ENCODE data around the gene NRXN2. TPM values are rescaled to one million over a fixed set of nuclear protein-coding genes. Genes with fewer than 3 reads are reported as not detected.

The NRXN2 gene
- total and polyA plus RNA-seq, 10 of the 15 experiments (the other 5 are each of a cell fraction or from before 2014, with no cell fraction given) = 0.03 to 1.4 (median 0.23) TPM

DNA sequence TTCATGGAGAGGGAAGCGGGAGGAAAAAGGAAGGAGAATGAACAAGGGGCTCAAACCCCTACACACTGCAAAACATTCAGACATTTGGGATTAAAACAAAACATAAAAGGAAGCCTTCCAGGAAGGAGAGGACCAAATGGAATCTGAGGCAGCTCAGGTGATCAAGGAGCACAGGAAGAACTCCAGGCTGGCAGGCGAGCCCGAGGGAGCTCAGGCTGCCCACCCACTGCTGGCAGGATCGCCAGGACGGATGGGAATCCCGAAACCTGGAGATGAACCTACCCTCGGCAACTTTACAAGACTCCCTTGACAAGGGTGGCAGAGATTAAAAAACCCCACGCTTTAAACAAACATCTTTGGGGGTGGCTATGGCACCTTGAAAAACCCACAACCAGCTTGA lies 41.8 kb upstream of the NRXN2 start:
- no peak overlapping the region for H3K4me2 ChIP-seq (ENCODE audit: control insufficient read depth, insufficient read depth)
- POLR2A ChIA-PET = interaction anchor here (1.6 kb wide), 1 partner anchor 14 kb away, joined by 6 read pairs; the partner anchor contains the start of gene SF1
- peaks cover 9% of the 10 kb centered on the region for H3K79me2 ChIP-seq (ENCODE audit: control insufficient read depth, insufficient read depth, low read length)
- H3K4me3 ChIP-seq = no peak overlapping the region
- peaks cover 17% of the 10 kb centered on the region for H3K4me1 ChIP-seq (ENCODE audit: control insufficient read depth, insufficient read depth, low read length)
- peaks cover 41% of the 10 kb centered on the region in 2 experiments for H3K36me3 ChIP-seq (ENCODE audit: control insufficient read depth in 2 of 2, insufficient read depth in 2 of 2, low read length in 1 of 2)
- no peaks in the 10 kb centered on the region for H3K9me3 ChIP-seq (replicated peaks; ENCODE audit: control insufficient read depth, insufficient read depth, low read length)
- H3K9ac ChIP-seq (ENCODE audit: control insufficient read depth, insufficient read depth, low read length) = no peak overlapping the region
- CTCF ChIA-PET = interaction anchor here (1.0 to 2.5 kb wide), 4 partner anchors 11 to 76 kb away, joined by 3 to 16 read pairs (median 6); partner anchors contain the start of gene RASGRP2
- peaks cover 19% of the 10 kb centered on the region for H4K20me1 ChIP-seq (ENCODE audit: control insufficient read depth, insufficient read depth)
- DNase-seq (ENCODE audit: low read depth, low spot score) (no peak), FAIRE-seq (no peak), ATAC-seq (no peak)
- SMC1A ChIA-PET (ENCODE audit: uncharacterized antibody, unreplicated experiment) = interaction anchor here (1.1 to 2.9 kb wide), 2 partner anchors 20 to 38 kb away, joined by 4 to 11 read pairs; partner anchors contain the start of gene RASGRP2
- intact Hi-C loops (cut with micrococcal nuclease; ENCODE audit: unreplicated experiment) (no loop called here), in situ Hi-C loops (cut with MboI) (no loop called here)
- BruUV-seq (replicated peaks) = TSS peak; percentile 37
- RAD21 ChIA-PET (ENCODE audit: unreplicated experiment) = interaction anchor here (1.0 kb wide), 1 partner anchor 76 kb away, joined by 3 read pairs; no protein-coding TSS in a partner anchor
- no peak overlapping the region for H2AFZ ChIP-seq (ENCODE audit: control insufficient read depth, low read depth, low read length)
- no peak overlapping the region for H3K27ac ChIP-seq (ENCODE audit: control insufficient read depth, insufficient read depth)
- H3K27me3 ChIP-seq (replicated peaks in 1 of 2; ENCODE audit: control insufficient read depth in 2 of 2, insufficient read depth in 2 of 2, low read length in 1 of 2) = no peaks in the 10 kb centered on the region
- TF ChIP-seq POLR2AphosphoS5 (IDR thresholded peaks at IDR 0.05; ENCODE audit: low read length) = peak; percentile 67; the same call in 1 of the 2 replicates
- TF ChIP-seq LARP7 (IDR thresholded peaks at IDR 0.05) = no peak
- WGBS (ENCODE audit: insufficient coverage, insufficient replicate concordance, low lambda C conversion rate, missing lambda C conversion rate) = 92% methylated on average over 8 of the region's 8 CpGs

DNA sequence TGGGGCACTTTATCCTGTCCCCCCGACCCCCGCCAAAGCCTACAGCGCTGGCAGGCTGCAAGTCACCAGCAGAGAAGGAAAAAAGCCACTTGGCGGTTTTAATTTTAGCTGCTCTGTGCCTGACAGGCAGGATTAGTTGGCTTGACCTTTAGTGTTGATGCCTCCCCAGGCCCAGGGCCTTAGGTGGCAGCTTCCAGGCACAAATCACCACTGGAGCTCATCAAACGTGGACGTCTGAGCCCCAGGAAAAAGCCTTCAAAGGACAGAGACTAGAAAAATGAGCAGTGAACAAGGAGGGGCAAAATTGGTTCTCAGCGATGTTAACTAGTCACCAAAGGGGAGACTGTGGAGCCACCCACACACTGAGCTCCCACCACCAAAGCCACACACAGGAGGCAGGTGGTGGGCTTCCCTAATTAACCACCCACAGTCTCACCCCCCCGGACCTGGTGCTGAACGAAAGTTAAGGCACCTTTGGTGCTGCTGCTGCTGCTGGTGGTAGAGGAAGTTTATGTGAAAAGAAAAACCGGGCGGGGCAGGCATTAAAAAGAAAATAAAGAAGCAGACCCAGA lies 41.1 kb upstream of the NRXN2 start:
- no peak for ATAC-seq

More for the DNA sequence above, 41.1 kb upstream of the NRXN2 start:
- no peaks in the 10 kb centered on the region for H3K9me3 ChIP-seq (replicated peaks; ENCODE audit: control insufficient read depth, insufficient read depth, low read length)
- no peak overlapping the region for H3K9ac ChIP-seq (ENCODE audit: control insufficient read depth, insufficient read depth, low read length)
- H3K4me1 ChIP-seq (ENCODE audit: control insufficient read depth, insufficient read depth, low read length) = peaks cover 17% of the 10 kb centered on the region
- FAIRE-seq (no peak), DNase-seq (ENCODE audit: low read depth, low spot score) (no peak)
- no peaks in the 10 kb centered on the region for H3K27me3 ChIP-seq (replicated peaks in 1 of 2; ENCODE audit: control insufficient read depth in 2 of 2, insufficient read depth in 2 of 2, low read length in 1 of 2)
- SMC1A ChIA-PET (ENCODE audit: uncharacterized antibody, unreplicated experiment) = interaction anchor here (1.0 to 2.9 kb wide), 6 partner anchors 8 to 75 kb away, joined by 3 to 18 read pairs (median 5); partner anchors contain the start of gene RASGRP2
- peaks cover 5% of the 10 kb centered on the region for H3K79me2 ChIP-seq (ENCODE audit: control insufficient read depth, insufficient read depth, low read length)
- no peak for TF ChIP-seq SUZ12 (IDR thresholded peaks at IDR 0.05; ENCODE audit: unreplicated experiment)
- peak; percentile 32; the same call in 1 of the 2 replicates for TF ChIP-seq MTA2 (IDR thresholded peaks at IDR 0.05; ENCODE audit: low read depth)
- peak; percentile 29; the same call in 1 of the 2 replicates for TF ChIP-seq MTA3 (IDR thresholded peaks at IDR 0.05; ENCODE audit: borderline replicate concordance, low read length)
- peak; percentile 27; the same call in 1 of the 2 replicates for TF ChIP-seq ATF7 (IDR thresholded peaks at IDR 0.05; ENCODE audit: low read depth)
- TF ChIP-seq RUNX3 (IDR thresholded peaks at IDR 0.05; ENCODE audit: low read length) = peak; percentile 56
- no peak for TF ChIP-seq IKZF2 (IDR thresholded peaks at IDR 0.05)
- TF ChIP-seq SREBF1 (IDR thresholded peaks at IDR 0.05; ENCODE audit: low read length) = no peak
- peaks cover 19% of the 10 kb centered on the region for H4K20me1 ChIP-seq (ENCODE audit: control insufficient read depth, insufficient read depth)
- WGBS (ENCODE audit: insufficient coverage, insufficient replicate concordance, low lambda C conversion rate, missing lambda C conversion rate) = 46% methylated on average over 11 of the region's 11 CpGs
- no peak overlapping the region for H3K4me2 ChIP-seq (ENCODE audit: control insufficient read depth, insufficient read depth)
- RAD21 ChIA-PET (ENCODE audit: unreplicated experiment) = interaction anchor here (1.0 to 1.4 kb wide), 2 partner anchors 8 to 75 kb away, joined by 3 to 5 read pairs; no protein-coding TSS in a partner anchor
- H3K36me3 ChIP-seq (ENCODE audit: control insufficient read depth in 2 of 2, insufficient read depth in 2 of 2, low read length in 1 of 2) = peaks cover 35 to 36% of the 10 kb centered on the region in 2 experiments
- H3K4me3 ChIP-seq = no peak overlapping the region
- POLR2A ChIA-PET = interaction anchor here (0.7 to 1.6 kb wide), 5 partner anchors 8 to 22 kb away, joined by 3 to 6 read pairs (median 3); partner anchors contain the start of gene SF1
- no peak overlapping the region for H2AFZ ChIP-seq (ENCODE audit: control insufficient read depth, low read depth, low read length)
- in situ Hi-C loops (cut with MboI) (no loop called here), intact Hi-C loops (cut with micrococcal nuclease; ENCODE audit: unreplicated experiment) (no loop called here)
- no TSS peak for BruUV-seq (replicated peaks)
- 0 out of 2 replicates have a peak overlapping the region, but pooled peaks have one; percentile 8 for H3K27ac ChIP-seq (ENCODE audit: control insufficient read depth, insufficient read depth)
- CTCF ChIA-PET = interaction anchor here (1.0 to 2.5 kb wide), 9 partner anchors 8 to 446 kb away, joined by 3 to 16 read pairs (median 3); partner anchors contain the start of genes PRDX5, RASGRP2, SF1 and TRMT112
